M059J (cell line): ENCODE results near the gene KIF2C. TPM values are rescaled to one million over a fixed set of nuclear protein-coding genes. Genes with fewer than 3 reads are reported as not detected.
"Not testable (repeated sequence)": the region's sequence is repeated elsewhere in the genome, so short reads cannot be mapped to it uniquely, and the experiment has no call there.

Experiments used
- DNase-seq: peaks from one replicate; pipeline ENCODE4 v3.0.0-alpha.2; 2012; ENCODE audit warnings: low read depth
- total RNA-seq: library from RNA; depleted of rRNA; stranded (reverse); fragments of >200 nt; shearing (Covaris generic); gene quantifications from 2 replicates; pipeline ENCODE4 v1.2.3, GENCODE V29; 2014; rRNA removed

KIF2C gene
- total RNA-seq = 86.9 and 127 TPM in 2 replicates

DNA sequence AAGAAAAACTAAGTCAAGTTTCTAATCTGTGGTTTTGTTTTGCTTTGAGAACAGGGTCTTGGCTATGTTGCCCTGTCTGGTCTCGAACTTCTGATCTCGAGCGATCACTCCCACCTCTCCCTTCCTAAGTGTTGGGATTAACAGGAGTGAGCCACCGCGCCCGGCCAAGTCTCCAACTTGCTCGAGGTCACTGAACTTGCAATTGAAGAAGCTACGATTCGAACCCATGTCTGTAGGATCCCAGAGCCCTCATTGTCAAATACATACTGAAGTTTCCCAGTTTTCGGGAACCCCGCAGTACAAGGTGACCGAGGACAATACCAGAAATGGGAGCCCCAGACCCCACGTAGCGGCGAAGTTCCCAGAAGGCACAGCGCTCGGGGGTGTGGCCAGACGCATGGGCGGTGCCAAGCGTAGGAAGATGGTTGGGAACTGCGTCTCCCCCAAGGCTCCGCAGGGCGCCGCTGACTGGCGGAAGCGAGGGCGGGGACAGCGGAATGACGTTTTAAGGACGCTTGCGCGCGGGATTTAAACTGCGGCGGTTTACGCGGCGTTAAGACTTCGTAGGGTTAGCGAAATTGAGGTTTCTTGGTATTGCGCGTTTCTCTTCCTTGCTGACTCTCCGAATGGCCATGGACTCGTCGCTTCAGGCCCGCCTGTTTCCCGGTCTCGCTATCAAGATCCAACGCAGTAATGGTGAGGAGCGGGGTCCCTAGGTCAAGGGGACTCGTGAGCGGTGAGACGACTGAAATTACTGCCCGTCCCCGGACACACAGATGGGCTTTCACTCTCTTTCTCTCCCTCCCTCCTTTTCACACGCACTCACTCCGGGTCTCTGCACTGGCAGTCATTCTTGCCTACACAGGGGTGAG is at the start of gene KIF2C:
Gene KIF2C, plus strand, starts transcription at position 531 of the 872 bp plus-strand sequence. Its CDS starts 96 bp downstream, at position 627.
- peak; percentile 97 for DNase-seq

GRCh38 chr1:44693159-44693558 is 46.5 kb upstream of the KIF2C start:
- no peak for DNase-seq

DNA sequence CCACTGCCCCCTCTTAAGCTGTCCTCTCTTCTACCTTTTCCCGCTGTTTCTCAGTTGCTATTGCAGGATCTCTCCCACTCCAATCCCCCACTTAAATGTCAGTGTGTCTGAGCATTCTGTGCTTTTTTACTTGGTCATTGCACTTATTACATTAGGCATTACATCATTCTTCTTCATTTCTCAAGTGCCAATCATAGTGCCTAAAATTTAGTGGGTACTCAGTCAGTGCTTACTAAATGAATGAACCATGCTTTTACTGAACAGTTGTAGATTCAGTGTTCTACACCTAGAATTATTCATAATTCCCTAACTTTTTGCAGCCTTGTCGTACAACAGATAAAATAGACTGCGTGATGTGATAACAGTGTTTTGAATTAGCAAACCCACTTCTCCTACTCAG is 45.7 kb upstream of the KIF2C start:
- DNase-seq = no peak

DNA sequence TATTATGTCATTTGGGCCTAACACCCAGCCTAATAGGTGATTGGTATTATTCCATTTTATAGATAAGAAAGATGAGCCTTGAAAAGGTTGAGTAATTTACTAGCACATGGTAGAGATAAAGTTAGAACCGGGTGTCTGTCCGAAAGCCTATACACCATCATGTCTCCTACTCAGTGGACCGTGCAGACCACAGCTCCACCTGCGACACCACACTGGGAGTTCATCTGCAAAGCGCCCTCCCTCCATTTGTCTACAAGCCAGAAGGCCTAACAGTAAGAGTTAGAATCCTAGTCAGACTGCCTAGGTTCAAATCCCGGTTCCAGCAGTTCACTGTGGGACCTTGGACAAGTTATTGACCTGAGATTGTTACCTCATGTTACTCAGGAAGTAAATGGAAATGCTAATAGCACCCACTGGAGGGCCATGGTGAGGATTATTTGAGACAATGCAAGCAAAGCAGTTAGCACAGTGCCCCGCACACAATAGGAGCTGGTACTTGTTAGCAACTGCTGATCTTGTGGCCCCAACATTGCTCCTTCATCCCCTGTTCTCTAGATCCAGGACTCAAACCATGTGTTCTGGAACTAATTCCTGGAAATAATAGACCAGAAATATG is 44.7 kb upstream of the KIF2C start:
- DNase-seq = no peak

- no peak for DNase-seq
These were observed 44.0 kb upstream of the KIF2C start for GRCh38 chr1:44695671-44696070.

DNA sequence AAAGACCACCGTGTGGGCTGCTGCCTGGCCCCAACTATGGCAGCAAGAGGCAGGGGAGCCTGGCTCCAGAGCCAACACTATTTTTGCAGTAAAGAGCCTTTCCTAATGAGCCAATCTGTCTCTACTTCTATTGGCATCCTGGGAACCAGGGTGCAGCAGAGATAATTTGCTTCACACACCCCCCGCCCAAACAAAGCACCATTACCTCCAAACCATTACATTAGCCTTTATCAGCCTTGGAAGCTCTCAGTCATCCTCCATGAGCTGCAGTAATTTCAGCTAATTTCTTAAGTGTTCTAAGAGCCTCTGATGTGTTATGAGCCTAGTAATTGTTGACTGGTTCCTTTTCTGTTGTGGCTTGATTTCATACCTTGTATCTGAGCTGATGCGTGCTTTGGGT is 43.5 kb upstream of the KIF2C start:
- DNase-seq = no peak

DNA sequence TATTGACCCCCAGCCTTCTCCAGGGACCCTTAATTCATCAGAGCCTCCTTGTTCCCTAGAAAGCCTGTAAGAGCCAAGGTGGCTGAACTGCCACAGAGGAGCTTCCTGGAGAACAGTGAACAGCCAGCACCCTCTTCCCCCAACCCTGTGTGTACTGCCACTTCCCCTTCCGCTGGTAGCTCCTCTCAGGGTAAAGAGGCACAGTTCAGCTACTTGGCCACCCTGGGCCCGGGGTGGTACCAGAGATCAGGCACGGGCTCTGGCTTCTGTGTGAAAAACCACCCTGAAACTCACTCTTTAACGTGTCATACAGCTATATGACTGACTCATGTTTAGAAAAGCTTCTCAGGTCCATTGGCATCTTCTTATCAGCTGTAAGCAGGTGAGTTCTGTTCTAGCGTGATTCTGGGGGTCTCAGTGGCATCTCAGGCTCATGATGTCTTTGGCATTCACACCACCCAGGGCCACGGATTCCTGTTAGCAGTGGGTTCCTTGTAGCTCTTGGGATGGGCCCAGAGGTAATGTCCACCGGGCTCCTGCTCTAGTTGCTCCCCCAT is 42.8 kb upstream of the KIF2C start:
- DNase-seq = no peak

GRCh38 chr1:44698138-44698537 is 41.5 kb upstream of the KIF2C start:
- DNase-seq = no peak

- DNase-seq = not testable (repeated sequence)
These were observed 40.3 kb upstream of the KIF2C start for GRCh38 chr1:44699375-44699774.

DNA sequence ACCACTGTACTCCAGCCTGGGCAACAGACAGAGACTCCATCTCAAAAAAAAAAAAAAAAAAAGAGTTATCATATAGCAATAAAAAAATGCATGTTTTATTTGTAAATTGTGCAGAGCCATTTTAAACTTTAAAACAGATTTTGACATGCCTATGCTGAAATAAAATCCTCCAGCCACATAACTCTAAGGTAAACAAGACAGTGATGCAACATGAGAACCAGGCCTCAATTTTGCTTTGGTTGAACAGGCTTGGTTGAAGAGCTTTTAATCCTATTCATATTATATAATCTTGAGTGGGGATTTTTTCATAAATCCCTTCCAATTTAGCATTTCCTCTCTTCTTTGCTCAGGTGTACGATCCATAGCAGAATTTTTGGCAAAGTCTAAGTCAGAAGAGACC is 39.1 kb upstream of the KIF2C start:
- DNase-seq = no peak

- DNase-seq = no peak
These were observed 38.5 kb upstream of the KIF2C start for GRCh38 chr1:44701141-44701573.

DNA sequence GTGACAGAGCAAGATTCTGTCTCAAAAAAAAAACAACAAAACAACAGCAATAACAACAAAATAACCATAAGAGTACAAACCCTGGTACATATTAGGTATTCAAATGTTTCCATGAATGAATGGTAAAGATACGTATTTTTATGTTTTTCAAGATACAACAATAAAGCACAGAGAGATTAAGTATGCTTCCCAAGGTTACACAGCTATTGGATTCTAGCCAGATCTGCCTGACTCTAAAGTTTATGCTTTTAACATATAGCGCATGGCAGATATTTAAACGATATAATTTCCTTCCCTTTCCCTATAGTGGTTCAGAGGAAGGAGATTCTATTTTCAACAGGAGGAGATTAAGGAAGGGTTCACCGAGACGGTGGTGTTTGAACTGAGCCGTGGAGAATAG is 34.2 kb upstream of the KIF2C start:
- DNase-seq = no peak

- DNase-seq = no peak
These were observed 33.7 kb upstream of the KIF2C start for GRCh38 chr1:44705938-44706337.

DNA sequence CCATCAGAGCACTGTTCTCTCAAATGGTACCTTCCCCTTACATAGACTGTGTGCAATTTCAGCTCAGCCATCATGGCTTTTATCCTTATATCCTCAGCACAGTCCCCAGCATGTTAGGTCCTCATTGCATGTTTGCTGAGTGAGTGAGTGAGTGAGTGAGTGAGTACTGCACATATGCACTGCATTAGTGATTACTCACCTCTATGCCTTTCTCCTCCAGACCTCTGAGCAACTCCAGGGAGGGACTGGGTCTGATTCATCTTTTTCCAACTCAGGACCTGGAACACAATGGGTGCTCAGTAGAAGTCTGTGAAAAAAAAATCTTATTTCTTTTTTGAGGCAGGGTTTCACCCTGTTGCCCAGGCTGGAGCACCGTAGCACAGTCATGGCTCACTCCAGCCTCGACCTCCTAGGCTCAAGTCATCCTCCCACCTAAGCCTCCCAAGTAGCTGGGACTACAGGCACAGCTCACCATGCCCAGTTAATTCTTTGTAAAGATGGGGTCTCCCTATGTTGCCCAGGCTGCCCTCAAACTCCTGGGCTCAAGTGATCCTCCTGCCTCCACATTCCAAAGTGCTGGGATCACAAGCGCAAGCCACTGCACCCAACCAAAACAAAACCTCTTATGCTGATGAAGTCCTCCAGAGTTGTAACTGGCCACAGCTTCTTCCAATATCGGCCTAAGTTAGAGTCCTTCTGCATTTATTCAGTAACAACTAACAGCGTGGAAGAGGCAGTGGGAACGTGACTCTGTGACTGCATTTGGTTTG is 32.3 kb upstream of the KIF2C start:
- peak; percentile 94 for DNase-seq

- peak; percentile 28 for DNase-seq
These were observed 31.4 kb upstream of the KIF2C start for GRCh38 chr1:44707959-44708831.

GRCh38 chr1:44713321-44713781 is 26.3 kb upstream of the KIF2C start:
- DNase-seq = peak; percentile 39

DNA sequence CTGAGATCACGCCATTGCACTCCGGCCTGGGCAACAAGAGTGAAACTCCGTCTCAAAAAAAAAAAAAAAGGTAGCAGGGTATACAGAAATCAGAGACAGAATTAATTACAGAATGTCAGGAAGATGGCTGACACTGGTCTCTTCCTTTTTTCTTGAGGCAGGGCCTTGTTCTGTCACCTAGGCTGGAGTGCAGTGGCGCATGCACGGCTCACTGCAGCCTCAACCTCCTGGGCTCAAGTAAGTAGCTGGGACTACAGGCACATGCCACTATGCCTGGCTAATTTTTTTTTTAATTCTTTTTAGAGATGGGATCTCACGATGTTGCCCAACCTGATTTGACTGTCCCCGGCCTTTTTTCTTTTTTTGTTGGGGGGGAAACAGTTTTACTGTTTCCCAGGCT is 25.1 kb upstream of the KIF2C start:
- DNase-seq = no peak

GRCh38 chr1:44714944-44715571 is 24.6 kb upstream of the KIF2C start:
- peak; percentile 68 for DNase-seq

GRCh38 chr1:44717156-44717555 is 22.5 kb upstream of the KIF2C start:
- DNase-seq = no peak

- no peak for DNase-seq
These were observed 22.0 kb upstream of the KIF2C start for GRCh38 chr1:44717653-44718052.
